Measurements from ENCODE around the gene TJP3.

DNA sequence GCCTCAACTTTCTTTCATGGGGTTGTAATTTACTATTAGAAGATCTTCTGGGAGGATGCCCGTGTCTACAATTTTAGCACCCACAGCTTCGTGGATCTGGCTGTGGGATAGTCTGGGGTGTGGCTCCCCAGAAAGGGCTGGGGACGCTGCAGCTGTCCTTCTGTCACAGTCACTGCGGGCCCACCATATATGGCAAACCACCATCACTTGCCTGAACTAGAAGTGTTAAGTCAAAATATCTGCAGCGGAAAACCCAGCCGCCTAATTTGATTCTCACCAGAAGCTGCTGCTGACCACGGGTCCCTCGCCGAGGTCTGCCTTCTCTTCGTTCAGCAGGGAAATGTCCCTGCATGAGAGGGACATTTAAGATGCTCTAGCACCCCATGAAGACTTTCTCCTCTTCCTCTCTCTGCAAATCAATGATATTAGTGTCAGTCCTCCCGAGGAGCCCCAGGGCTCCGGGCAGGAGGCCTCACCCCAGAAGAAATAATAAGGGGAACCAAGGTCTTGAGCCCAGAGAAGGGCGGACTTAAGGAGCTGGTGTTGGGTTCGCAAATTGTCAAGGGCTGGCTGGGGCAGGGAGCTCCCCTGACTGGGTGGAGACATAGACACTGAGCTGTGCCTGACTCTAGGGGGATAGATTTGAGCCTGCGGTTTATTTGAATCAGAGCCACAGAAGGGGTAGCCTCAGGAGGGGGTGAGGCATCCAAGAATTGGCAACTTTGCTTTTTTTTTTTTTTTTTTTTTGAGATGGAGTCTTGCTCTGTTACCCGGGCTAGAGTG lies 81.0 kb downstream of the TJP3 start:
- TF ChIP-seq, protein P1, sequence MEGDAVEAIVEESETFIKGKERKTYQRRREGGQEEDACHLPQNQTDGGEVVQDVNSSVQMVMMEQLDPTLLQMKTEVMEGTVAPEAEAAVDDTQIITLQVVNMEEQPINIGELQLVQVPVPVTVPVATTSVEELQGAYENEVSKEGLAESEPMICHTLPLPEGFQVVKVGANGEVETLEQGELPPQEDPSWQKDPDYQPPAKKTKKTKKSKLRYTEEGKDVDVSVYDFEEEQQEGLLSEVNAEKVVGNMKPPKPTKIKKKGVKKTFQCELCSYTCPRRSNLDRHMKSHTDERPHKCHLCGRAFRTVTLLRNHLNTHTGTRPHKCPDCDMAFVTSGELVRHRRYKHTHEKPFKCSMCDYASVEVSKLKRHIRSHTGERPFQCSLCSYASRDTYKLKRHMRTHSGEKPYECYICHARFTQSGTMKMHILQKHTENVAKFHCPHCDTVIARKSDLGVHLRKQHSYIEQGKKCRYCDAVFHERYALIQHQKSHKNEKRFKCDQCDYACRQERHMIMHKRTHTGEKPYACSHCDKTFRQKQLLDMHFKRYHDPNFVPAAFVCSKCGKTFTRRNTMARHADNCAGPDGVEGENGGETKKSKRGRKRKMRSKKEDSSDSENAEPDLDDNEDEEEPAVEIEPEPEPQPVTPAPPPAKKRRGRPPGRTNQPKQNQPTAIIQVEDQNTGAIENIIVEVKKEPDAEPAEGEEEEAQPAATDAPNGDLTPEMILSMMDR (IDR thresholded peaks at IDR 0.05): no peak
- TF ChIP-seq POLR2AphosphoS5 (IDR thresholded peaks at IDR 0.05): no peak
